SU-DHL-6 (cell line): ENCODE measurements around the gene HSPB8.

Experiments
- H2AFZ ChIP-seq: fragments of 200-600 bp; sonication (generic); 2 replicates; pipeline ENCODE4 v1.6.1; 2014; ENCODE audit warnings: low read depth, mild to moderate bottlenecking, moderate library complexity, mixed read lengths, antibody characterized with exemption, low read length; ENCODE audit not compliant: severe bottlenecking
- H3F3A ChIP-seq: fragments of 200-600 bp; shearing (Covaris generic); 2 replicates; pipeline ENCODE4 v1.6.0; 2016; ENCODE audit warnings: antibody characterized with exemption, mild to moderate bottlenecking; ENCODE audit not compliant: insufficient read depth
- H3K27ac ChIP-seq: fragments of 200-600 bp; sonication (generic); 2 replicates; pipeline ENCODE4 v1.5.1; 2016; ENCODE audit warnings: low read depth, mild to moderate bottlenecking, low read length, moderate library complexity, mixed read lengths
- H3K27me3 ChIP-seq: fragments of 200-600 bp; sonication (generic), shearing (Covaris generic); 2 replicates; pipeline ENCODE4 v1.6.0; 2014; ENCODE audit warnings: mild to moderate bottlenecking, low read length
- H3K36me3 ChIP-seq: fragments of 200-600 bp; sonication (generic); 2 replicates; pipeline ENCODE4 v1.6.1; 2014; ENCODE audit warnings: mild to moderate bottlenecking, low read length, mixed read lengths
- H3K4me2 ChIP-seq: fragments of 300-600, 200-600 bp; shearing (Covaris generic), sonication (generic); 2 replicates; pipeline ENCODE4 v1.6.0; 2014; ENCODE audit warnings: low read length, low read depth, mild to moderate bottlenecking; ENCODE audit not compliant: poor library complexity, severe bottlenecking
- H3K4me3 ChIP-seq: fragments of 200-600 bp; sonication (generic); 2 replicates; pipeline ENCODE4 v1.5.1; 2014; ENCODE audit warnings: antibody characterized with exemption, low read length, mild to moderate bottlenecking, mixed read lengths; ENCODE audit not compliant: insufficient read depth, poor library complexity, severe bottlenecking
- H3K79me2 ChIP-seq: fragments of 200-600 bp; sonication (generic); 2 replicates; pipeline ENCODE4 v1.6.1; 2014; ENCODE audit warnings: mild to moderate bottlenecking, low read length, moderate library complexity; ENCODE audit not compliant: insufficient read depth
- H3K9ac ChIP-seq: fragments of 200-600 bp; sonication (generic); 2 replicates; pipeline ENCODE4 v1.7.0; 2014; ENCODE audit warnings: mild to moderate bottlenecking, low read length
- H3K9me2 ChIP-seq: fragments of 200-600 bp; sonication (generic); replicated peaks from 2 replicates; pipeline ENCODE4 v1.6.1; 2014; ENCODE audit warnings: low read length; ENCODE audit not compliant: insufficient read depth
- H3K9me3 ChIP-seq: fragments of 200-600 bp; sonication (generic); 2 replicates; pipeline ENCODE4 v1.6.1; 2014; ENCODE audit warnings: low read length, mixed read lengths; ENCODE audit not compliant: insufficient read depth
- H4K20me1 ChIP-seq: fragments of 200-600 bp; sonication (generic); 2 replicates; pipeline ENCODE4 v1.6.1; 2014; ENCODE audit warnings: low read depth, mild to moderate bottlenecking, antibody characterized with exemption, low read length, moderate library complexity, mixed read lengths
- CTCF ChIP-seq: fragments of 200-600 bp; sonication (generic); IDR thresholded peaks from one replicate; pipeline ENCODE4 v1.5.1; 2017; ENCODE audit warnings: antibody characterized with exemption, mild to moderate bottlenecking, low read length, moderate library complexity; ENCODE audit not compliant: insufficient read depth, poor library complexity, severe bottlenecking
- EZH2phosphoT487 ChIP-seq: fragments of 200-600 bp; sonication (generic), shearing (Covaris generic); conservative IDR thresholded peaks from 2 replicates; pipeline ENCODE4 v1.6.1; 2018; ENCODE audit warnings: mild to moderate bottlenecking, antibody characterized with exemption, low read length, moderate library complexity, mixed read lengths

The HSPB8 gene

GRCh38 chr12:119181202-119181601 lies 2.5 kb downstream of the HSPB8 start:
- Histone ChIP-seq H3K27ac (no peak overlapping the region), H3K9me3 (no peaks in the 10 kb centered on the region), H3K9me2 (no peaks in the 10 kb centered on the region), H3K4me2 (no peak overlapping the region), H2AFZ (no peak overlapping the region), H4K20me1 (no peaks in the 10 kb centered on the region), H3K27me3 (no peaks in the 10 kb centered on the region), H3K9ac (no peak overlapping the region), H3K79me2 (no peaks in the 10 kb centered on the region), H3K36me3 (no peaks in the 10 kb centered on the region), H3F3A (no peaks in the 10 kb centered on the region), H3K4me3 (no peak overlapping the region)
- TF ChIP-seq EZH2phosphoT487 (no peak), CTCF (no peak)

GRCh38 chr12:119181944-119182343 lies 3.2 kb downstream of the HSPB8 start:
- no peak overlapping the region for H3K27ac ChIP-seq
- no peak overlapping the region for H3K9ac ChIP-seq
- H3K27me3 ChIP-seq: no peaks in the 10 kb centered on the region
- no peaks in the 10 kb centered on the region for H3K9me3 ChIP-seq
- H3F3A ChIP-seq: no peaks in the 10 kb centered on the region
- H3K36me3 ChIP-seq: no peaks in the 10 kb centered on the region
- no peak for TF ChIP-seq EZH2phosphoT487
- no peak for TF ChIP-seq CTCF
- H4K20me1 ChIP-seq: no peaks in the 10 kb centered on the region
- no peaks in the 10 kb centered on the region for H3K79me2 ChIP-seq
- H2AFZ ChIP-seq: no peak overlapping the region
- H3K4me3 ChIP-seq: no peak overlapping the region
- H3K4me2 ChIP-seq: no peak overlapping the region
- no peaks in the 10 kb centered on the region for H3K9me2 ChIP-seq

- no peaks in the 10 kb centered on the region for H3K36me3 ChIP-seq
- H3F3A ChIP-seq: no peaks in the 10 kb centered on the region
- H3K27me3 ChIP-seq: no peaks in the 10 kb centered on the region
- no peaks in the 10 kb centered on the region for H3K9me3 ChIP-seq
- H4K20me1 ChIP-seq: no peaks in the 10 kb centered on the region
- no peak for TF ChIP-seq EZH2phosphoT487
- no peak for TF ChIP-seq CTCF
- no peak overlapping the region for H3K27ac ChIP-seq
- H3K9me2 ChIP-seq: no peaks in the 10 kb centered on the region
- H2AFZ ChIP-seq: no peak overlapping the region
- no peak overlapping the region for H3K4me2 ChIP-seq
- no peaks in the 10 kb centered on the region for H3K79me2 ChIP-seq
- no peak overlapping the region for H3K9ac ChIP-seq
- no peak overlapping the region for H3K4me3 ChIP-seq
Measured at GRCh38 chr12:119182701-119183493, 4.2 kb downstream of the HSPB8 start.
